Fibroblast of skin of right biceps (primary cell): ENCODE measurements around the gene MGAT4C.
"Not testable (repeated sequence)": the region's sequence is repeated elsewhere in the genome, so short reads cannot be mapped to it uniquely, and the experiment has no call there.

Experiments
- DNase-seq: peaks from one replicate; pipeline ENCODE4 v3.0.0-alpha.2; 2013

The MGAT4C gene

GRCh38 chr12:86228656-86229055 lies 27.5 kb downstream of the MGAT4C start:
- DNase-seq = no peak

- DNase-seq = no peak
Observed at GRCh38 chr12:86226481-86226880, 29.7 kb downstream of the MGAT4C start.

- DNase-seq = no peak
Observed at GRCh38 chr12:86216591-86216990, 39.6 kb downstream of the MGAT4C start.

- no peak for DNase-seq
Observed at GRCh38 chr12:86213012-86213411, 43.2 kb downstream of the MGAT4C start.

GRCh38 chr12:86198696-86199444 lies 57.3 kb downstream of the MGAT4C start:
- DNase-seq = no peak

GRCh38 chr12:86196465-86196864 lies 59.7 kb downstream of the MGAT4C start:
- no peak for DNase-seq

GRCh38 chr12:86194721-86195120 lies 61.5 kb downstream of the MGAT4C start:
- DNase-seq = no peak

- DNase-seq = peak; percentile 39
Observed at GRCh38 chr12:86193931-86194330, 62.3 kb downstream of the MGAT4C start.

- no peak for DNase-seq
Observed at GRCh38 chr12:86188226-86188625, 68.0 kb downstream of the MGAT4C start.

- DNase-seq = peak; percentile 17
Observed at GRCh38 chr12:86186449-86186848, 69.7 kb downstream of the MGAT4C start.

- no peak for DNase-seq
Observed at GRCh38 chr12:86179855-86180254, 76.3 kb downstream of the MGAT4C start.

GRCh38 chr12:86174188-86174587 lies 82.0 kb downstream of the MGAT4C start:
- DNase-seq = no peak

- DNase-seq = no peak
Observed at GRCh38 chr12:86172913-86173443, 83.2 kb downstream of the MGAT4C start.

GRCh38 chr12:86170051-86170450 lies 86.1 kb downstream of the MGAT4C start:
- no peak for DNase-seq

- DNase-seq = peak; percentile 12
Observed at GRCh38 chr12:86158956-86159355, 97.2 kb downstream of the MGAT4C start.

- no peak for DNase-seq
Observed at GRCh38 chr12:86154620-86155019, 101.6 kb downstream of the MGAT4C start.

GRCh38 chr12:86148612-86149011 lies 107.6 kb downstream of the MGAT4C start:
- peak; percentile 5 for DNase-seq

GRCh38 chr12:86148071-86148470 lies 108.1 kb downstream of the MGAT4C start:
- no peak for DNase-seq

- no peak for DNase-seq
Observed at GRCh38 chr12:86145156-86145555, 111.0 kb downstream of the MGAT4C start.

- DNase-seq = no peak
Observed at GRCh38 chr12:86143162-86143561, 113.0 kb downstream of the MGAT4C start.

GRCh38 chr12:86139671-86140070 lies 116.5 kb downstream of the MGAT4C start:
- peak; percentile 12 for DNase-seq

GRCh38 chr12:86138770-86139169 lies 117.4 kb downstream of the MGAT4C start:
- no peak for DNase-seq

- peak; percentile 94 for DNase-seq
Observed at GRCh38 chr12:86137936-86138335, 118.3 kb downstream of the MGAT4C start.

- peak; percentile 77 for DNase-seq
Observed at GRCh38 chr12:86134561-86134960, 121.6 kb downstream of the MGAT4C start.

- not testable (repeated sequence) for DNase-seq
Observed at GRCh38 chr12:86126900-86127299, 129.3 kb downstream of the MGAT4C start.
